Measurements from ENCODE around the gene CASK.
"Not testable (repeated sequence)": the region's sequence is repeated elsewhere in the genome, so short reads cannot be mapped to it uniquely, and the experiment has no call there.

CASK gene

DNA sequence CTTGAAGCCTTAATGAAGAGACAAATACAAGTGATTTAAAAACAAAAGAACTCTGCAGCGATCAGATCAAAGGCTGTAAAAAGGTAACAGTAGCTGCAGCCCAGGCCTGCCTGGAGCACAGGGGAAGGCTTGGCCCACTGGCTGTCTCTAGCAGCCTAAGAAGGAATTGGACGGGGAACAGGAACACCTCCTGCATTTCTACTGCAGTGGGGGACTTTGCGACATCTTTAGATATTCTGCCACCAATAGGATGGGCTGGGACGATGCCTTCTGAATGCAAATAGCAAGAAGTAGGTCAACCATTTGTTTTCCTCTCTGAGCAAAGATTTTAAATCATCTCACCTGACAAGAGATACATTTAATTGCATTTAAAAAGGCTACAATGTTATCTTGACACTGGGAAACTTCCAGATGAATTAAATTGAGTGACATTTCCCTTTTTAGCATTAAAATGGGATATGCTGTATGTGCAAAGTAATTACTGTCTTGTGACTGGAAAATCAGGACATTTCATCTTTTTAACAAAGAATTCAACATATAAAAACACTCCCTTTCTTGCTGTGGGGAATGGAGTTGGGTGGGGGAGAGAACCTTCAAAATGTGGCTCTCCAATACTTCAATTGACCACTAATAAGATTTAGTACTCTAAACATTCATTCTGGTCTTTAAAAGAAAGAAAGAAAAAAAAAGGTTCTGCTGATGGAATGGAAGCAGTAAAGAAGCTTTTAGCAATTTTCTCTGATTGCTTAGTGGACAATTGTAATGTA is 406.2 kb downstream of the CASK start:
- DNase-seq (ENCODE audit: low read depth) = no peak

DNA sequence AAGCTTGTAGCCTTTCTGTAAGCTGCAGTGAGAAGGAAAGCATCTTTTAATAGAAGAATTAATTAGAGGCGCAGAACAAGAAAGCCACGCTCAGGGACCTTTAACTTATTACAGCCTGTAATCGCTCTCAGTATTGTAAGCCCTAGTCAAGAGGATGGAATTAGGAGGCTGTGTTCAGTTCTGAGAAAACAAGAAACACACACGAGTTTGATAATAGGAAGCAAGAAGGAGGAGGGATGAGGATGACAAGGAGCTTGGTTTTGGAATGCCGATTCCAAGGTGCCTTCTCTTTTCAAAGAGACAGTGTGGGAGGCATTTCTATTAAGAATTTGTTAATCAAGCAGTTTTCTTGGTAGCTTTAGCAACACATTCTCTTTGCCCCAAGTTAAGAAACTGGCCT is 406.9 kb downstream of the CASK start:
- DNase-seq (ENCODE audit: low read depth) = no peak

DNA sequence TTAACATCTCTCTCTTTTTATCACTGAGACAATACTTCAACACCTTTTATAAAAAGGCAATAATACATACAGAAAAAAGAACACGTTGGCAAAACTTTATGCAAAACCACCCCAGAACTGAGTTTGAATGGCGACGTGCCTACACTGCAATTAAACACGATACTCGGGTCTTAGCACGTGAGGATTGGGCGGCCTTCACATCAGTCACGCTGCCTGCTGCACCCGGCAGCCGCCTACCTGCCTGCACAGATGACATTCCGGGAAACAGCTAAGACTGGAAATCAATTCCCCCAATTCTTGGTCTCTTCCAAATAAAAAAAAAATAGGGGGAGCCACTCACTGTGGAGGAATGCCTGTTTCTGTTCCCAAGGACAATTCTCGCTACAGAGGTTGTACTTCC is 408.0 kb downstream of the CASK start:
- no peak for DNase-seq (ENCODE audit: low read depth)

DNA sequence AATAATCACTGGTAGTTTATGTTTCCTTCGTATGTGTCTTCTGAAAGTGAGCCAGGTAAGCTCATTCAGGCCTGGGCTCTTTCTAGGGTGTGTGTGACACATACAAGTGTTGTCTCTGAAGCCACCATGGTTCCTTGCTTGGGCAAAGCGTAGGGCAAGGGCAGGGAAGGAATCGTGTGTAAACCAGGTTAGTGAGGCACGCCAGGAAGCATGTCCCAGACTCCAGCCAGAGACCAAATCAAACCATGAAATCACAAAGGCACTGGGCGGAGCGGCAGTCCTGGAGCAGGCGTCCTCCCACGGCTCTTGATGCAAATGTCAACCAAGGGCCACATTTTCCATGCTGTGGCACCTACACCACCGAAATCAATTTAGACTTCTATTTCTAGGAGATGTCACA is 409.2 kb downstream of the CASK start:
- DNase-seq (ENCODE audit: low read depth) = no peak

DNA sequence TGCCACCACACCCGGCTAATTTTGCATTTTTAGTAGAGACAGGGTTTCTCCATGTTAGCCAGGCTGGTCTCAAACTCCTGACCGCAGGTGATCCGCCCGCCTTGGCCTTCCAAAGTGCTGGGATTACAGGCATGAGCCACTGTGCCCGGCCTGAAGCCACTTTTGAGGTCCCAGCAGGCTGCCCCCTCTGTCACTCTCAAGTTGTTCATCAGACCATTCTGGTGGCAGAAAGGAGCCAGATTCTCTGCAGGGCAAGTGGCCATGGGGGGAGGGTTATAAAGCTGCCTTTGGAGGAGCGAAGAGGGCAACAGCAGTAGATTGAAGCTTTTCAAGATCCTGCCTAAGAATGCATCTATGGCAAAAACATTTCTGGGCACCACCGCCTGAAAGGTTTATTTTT is 410.5 kb downstream of the CASK start:
- DNase-seq (ENCODE audit: low read depth) = not testable (repeated sequence)

DNA sequence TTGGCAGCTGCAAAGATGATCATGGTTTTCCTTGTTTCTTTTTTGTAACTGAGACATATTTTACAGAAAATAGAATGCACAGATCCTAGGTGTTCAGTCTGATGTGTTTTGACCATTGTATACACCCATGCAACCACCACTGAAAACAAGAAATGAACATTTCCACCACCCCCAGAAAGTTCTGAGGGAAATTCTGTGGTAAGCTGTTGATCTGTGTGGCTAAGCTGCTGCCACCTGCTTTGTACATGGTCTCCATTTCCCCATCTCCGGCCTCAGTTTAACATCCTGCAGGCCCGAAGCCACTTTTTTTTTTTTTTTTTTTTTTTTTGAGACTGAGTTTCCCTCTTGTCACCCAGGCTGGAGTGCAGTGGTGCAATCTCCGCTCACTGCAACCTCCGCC is 411.0 kb downstream of the CASK start:
- no peak for DNase-seq (ENCODE audit: low read depth)

DNA sequence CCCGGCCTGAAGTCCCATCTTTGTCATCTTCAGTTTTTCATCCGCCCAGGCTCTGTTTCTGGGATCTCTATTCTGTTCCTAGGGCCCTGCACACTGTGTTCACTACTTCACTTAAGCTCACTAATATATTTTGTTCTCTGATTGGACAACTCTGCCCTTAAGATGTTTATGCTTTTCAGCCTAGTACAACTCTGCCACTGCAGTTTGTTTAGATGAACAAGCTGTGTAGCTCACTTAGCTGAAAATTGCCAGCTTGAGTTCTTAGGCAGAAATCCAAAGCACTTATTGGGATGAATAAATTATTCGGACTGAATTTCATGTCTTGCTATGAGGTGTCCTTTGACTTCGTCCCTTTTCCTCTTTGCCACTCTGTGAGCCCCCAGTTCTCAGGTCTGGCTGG is 415.4 kb downstream of the CASK start:
- DNase-seq (ENCODE audit: low read depth) = no peak

DNA sequence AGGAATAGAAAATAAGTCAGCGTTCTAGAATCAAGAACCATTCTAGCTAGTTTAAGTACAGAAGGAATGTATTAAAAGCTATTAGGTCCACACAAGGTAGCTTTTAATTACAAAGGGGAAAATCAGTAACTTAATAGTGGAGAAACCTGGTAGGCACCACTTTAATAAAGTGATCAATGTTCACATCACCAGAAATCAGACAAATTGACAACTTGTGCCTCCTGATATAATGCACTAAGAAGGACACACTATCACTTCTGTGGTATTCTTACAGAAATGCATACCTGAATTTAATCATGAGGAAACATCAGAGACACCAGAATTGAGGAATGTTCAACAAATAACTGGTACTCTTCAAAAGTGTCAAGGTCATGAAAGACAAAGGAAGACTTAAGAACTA is 421.4 kb downstream of the CASK start:
- DNase-seq (ENCODE audit: low read depth) = no peak

DNA sequence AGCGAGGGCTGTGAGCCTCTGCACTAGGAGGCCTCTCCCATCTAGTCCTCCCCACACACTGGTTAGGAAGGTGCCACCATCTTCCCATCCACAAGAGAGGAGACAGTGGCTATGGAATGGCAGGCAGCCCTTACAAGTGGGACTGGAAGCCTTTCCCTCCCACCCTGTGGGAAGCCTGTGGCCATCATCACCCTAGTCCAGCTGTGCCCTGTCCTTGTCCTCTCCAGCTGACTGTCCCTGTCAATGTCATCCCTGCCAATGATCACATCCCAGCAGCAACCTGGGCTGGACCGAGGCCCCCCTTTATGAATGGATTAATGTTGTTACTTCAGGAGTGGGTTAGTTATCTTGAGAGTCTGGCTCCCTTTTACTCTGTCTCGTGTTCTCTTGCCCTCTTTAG is 423.4 kb downstream of the CASK start:
- DNase-seq (ENCODE audit: low read depth) = no peak

DNA sequence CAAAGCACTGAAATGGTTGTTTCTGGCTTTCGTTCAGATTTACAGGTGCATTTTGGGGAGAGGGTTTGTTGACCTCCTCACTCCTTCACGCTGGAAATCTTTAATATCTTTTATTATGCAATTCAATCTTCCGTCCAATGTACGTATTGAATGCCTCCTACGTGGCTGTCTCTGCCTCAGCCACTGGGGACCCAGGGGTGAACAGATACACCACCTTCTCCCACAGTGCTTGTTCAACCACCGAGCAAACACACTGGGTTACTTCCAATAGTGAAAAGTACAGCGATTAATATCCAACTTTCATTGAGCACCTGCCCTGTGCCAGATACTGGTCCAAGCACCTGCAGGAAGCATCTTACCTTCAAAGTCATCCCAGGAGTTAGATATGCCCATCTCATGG is 424.2 kb downstream of the CASK start:
- DNase-seq (ENCODE audit: low read depth) = no peak

DNA sequence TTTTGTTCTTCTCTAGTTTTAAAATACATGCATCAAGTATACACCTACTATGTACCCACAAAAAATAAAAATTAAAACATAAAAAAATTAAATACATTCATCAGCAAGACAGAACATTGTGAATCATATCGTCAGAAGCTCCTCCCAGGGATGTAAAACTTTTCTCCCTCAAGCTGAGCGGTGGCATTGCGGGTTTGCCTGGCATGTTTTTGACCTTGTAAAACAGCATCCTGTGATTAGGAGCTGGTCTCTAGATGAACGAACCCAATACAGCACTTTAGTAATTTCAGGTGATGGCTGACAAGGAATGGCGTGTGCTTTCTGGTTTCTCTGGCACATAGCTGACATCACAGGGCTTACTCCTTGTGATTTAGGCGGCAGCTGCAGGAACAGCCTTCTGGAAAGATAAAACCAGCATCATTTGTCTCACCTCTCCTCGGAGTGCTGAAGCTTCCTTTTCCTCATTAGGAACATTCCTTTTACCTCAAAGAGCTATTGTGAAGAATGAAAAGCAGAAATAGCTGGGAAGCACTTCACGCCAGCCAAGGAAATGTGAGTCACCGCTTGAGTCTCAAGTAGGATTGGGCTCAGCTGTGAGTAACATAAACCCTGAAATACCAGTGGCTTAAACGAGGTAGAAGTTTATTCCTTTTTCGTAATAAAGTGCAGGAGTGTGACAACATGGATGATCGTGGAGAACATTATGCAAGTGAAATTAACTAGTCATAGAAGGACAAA is 431.9 kb downstream of the CASK start:
- no peak for DNase-seq (ENCODE audit: low read depth)

DNA sequence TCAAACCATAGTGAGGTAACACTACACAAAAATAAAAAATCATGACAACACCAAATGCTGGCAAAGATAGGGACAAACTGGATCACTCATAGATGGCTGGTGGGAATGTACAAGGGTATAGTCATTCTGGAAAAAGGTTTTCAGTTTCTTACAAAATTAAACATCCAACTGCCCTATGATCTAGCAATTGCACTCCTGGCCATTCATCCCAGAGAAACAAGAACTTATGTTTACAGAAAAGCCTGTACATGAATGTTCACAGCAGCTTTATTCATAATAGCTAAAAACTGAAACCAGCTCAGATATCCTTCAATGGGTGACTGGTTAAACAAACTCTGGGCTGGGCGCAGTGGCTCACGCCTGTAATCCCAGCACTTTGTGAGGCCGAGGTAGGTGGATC is 432.9 kb downstream of the CASK start:
- no peak for DNase-seq (ENCODE audit: low read depth)

DNA sequence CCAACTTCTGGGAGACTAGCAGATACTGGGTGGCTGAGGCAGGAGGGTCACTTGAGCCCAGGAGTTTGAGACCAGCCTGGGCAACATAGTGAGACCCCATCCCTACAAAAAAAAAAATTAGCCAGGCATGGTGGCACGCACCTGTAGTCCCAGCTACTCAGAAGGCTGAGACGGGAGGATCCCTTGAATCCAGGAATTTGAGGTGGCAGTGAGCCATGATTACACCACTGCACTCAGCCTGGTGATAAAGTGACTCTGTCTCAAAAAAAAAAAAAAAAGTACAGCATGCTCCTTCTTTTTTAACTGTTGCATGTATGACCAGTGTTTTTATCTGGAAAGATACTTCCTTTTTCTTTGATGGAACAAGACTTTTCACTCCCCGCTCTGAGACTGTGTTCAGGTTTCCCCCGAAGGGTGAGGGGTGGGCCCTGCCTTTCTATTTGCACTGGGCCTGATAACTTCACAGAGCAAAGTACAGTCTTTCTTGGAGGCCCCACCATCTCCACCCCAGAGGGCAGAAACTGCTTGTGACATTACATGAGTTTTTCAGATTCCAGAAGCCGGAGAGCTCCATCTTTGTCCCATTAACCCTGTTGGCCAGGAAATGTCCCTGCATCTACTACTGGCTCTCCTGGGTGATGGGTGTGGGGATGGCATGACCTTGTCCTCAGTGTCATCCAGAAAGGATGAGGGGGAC is 441.1 kb downstream of the CASK start:
- no peak for DNase-seq (ENCODE audit: low read depth)

DNA sequence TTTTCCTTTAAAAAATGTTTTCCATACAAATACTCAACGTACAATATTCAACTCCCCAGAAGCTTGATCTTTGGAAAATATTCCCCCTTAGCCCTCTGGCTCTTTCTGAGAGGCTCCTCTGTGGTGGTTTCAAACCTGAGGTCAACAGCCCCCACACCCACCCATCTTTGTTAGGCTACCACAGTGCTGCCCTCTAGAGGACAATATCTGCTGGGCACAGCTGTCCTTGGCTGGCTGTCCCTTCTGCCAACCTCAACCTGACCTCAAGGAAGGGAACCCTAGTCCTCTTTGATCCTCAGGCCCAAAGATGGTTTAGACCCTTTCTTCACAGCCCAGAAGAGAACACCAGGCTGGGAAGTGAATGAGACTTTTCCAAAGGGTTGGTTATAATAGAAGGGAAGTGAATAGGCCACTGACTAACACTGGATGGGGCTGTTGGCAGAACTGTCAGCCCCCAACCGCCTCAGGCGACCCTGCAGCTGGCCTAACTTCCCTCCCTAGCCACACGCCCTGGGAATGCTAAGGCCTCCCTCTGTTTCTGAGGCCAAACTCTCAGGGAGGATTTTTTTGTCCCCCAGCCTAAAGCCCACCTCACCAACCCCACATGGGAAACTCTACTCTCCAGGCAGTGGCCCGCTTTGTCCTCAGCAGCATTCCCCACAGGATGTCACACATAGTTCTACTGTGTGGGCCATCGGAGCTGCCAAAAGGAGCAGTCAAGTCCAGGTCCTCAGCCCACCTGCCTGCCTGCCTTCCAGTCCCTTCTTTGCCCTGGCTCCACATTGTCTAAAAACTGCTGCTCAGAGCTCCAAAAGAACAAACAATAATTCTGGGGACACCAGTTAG is 441.9 kb downstream of the CASK start:
- DNase-seq (ENCODE audit: low read depth) = no peak

DNA sequence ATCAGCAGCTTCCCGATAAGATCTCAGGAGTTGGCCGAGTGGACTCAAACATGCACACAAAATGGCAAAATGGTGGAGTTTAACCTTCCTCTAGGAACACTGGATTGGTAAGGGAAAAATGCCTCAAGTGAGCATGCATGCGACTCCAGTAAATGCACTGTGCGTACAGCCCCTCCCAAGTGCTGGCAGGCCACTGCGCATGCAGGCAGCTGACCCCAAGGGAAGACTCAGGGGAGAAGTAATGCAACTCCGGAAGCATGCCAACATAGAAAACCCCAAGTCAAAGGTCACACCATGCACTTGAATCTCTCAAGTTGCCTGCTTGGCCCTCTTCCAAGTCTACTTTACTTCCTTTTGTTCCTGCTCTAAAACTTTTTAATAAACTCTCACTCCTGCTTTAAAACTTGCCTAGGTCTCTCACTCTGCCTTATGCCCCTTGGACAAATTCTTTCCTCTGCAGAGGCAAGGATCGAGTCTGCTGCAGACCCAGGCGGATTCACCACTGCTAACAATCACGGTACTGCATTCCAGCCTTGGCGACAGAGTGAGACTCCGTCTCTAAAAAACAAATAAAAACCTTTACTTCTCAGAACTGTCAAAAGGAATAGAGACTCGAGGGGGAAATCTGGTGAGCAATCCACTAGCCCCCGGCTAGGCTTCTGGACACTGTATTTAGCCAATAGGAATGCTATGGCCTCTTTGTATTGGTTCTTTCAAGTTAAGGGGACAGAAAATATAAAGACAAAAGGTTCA is 442.7 kb downstream of the CASK start:
- no peak for DNase-seq (ENCODE audit: low read depth)

DNA sequence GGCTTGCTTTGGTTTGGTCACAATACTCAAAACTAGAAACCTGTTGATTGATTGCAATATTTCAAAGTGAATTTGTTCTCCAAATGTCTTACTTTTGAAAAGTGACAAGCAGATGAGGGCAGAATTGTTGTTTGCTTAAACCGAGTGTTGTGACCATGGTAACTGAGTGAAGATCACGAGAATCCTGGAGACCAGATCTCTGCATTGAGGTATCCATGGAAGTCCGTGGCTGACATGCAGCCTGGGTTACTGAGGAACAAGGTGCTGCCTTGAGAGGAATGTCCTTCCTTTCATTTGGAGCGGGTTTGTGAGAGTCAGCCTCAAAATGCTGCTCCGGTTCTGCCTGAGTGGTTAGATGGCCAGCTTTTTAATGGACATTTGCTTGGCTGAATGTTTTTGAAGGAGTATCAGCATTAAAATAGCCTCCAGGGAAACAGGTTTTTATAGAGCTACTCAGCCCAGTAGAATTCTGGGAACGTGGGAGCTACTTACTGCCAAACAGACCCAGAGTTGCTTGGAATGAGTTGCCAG is 444.9 kb downstream of the CASK start:
- no peak for DNase-seq (ENCODE audit: low read depth)

DNA sequence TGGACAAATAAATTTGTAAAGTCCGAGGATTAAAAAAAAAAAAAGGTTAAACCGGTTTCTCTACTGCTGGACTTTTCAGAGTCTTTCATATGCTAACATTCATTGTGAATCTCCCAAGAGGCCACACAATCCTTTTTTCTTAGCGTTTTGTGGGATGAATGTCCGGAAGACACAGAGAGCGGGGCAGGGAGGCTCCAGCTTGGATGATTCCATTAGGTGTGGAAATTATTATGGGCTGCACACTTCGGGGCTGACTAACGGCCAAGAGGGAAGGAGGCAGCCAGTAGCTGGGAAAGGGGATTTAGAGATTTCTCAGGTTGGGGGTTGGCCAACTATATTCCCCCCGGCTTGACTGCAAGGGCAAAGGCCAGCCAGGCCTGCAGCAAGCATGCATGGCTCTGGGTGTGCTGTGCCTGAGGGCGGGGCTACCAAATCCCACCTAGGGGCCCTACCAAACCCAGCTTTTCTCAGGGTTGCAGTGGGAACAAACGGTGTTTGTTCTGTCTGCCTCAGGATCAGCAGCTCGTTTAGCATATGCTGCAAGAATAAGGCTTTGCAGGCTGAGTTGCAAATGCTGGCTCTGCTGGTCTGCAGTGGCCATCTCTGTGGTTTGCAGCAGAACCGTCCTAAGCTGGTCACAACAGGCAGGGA is 447.6 kb downstream of the CASK start:
- DNase-seq (ENCODE audit: low read depth) = no peak

DNA sequence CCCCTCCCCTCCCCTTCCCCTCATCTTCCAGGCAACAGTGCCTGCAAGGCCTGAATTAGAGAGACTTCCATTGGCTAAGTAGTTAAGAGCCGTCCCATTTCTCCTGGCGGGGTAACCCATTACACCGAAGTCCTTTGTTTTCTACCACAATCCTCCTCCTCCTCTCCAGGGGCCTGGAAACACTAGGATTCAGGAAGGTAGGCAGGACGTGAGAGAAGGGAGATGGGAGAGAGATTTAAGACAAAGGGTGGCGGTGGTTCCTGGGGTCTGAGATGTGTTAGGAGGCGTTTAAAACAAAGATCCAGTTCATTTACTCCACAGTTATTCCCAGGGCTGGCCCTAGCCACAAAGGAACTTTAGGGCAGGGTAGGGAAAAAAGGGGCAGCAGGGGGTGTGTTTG is 448.2 kb downstream of the CASK start:
- DNase-seq (ENCODE audit: low read depth) = no peak

DNA sequence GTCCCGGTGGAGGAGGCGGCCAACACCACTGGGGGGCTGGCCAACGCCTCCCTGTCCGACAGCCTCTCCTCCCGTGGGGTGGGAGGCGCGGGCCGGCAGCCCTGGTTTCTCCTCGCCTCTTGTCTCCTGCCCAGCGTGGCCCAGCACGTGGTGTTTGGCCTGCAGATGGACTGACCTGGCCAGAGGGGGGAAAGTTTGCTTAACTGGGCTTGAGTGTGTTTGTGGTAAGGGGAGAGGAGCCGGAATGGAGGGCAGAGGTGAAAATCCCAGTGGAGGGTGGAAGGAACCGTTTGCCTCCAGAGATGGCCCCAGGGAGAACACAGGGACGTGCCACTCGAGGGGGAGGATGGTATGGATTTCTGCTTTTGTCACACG is 448.6 kb downstream of the CASK start:
- no peak for DNase-seq (ENCODE audit: low read depth)

DNA sequence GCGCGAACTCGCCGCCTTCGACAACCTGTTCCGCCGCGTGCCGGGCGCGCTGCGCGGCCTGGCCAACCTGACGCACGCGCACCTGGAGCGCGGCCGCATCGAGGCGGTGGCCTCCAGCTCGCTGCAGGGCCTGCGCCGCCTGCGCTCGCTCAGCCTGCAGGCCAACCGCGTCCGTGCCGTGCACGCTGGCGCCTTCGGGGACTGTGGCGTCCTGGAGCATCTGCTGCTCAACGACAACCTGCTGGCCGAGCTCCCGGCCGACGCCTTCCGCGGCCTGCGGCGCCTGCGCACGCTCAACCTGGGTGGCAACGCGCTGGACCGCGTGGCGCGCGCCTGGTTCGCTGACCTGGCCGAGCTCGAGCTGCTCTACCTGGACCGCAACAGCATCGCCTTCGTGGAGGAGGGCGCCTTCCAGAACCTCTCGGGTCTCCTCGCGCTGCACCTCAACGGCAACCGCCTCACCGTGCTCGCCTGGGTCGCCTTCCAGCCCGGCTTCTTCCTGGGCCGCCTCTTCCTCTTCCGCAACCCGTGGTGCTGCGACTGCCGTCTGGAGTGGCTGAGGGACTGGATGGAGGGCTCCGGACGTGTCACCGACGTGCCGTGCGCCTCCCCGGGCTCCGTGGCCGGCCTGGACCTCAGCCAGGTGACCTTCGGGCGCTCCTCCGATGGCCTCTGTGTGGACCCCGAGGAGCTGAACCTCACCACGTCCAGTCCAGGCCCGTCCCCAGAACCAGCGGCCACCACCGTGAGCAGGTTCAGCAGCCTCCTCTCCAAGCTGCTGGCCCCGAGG is 449.2 kb downstream of the CASK start:
- DNase-seq (ENCODE audit: low read depth) = no peak
